Spleen (tissue), 7 donors: ENCODE data around the gene ABCA13.

Experiments
- CTCF ChIP-seq, 11 experiments: fragments of 200-600 bp in 7 of 11; fragments of 450-650 bp in 4 of 11; sonication (generic) in 4 of 11; IDR thresholded peaks in 8 of 11; conservative IDR thresholded peaks in 3 of 11; 1 replicate in 7 of 11; 2 replicates in 4 of 11; pipeline versions ENCODE4 v1.4.0 to v1.8.0; 2016 to 2021; ENCODE audit warnings: antibody characterized with exemption in 11 of 11, inconsistent platforms in 4 of 11, mild to moderate bottlenecking in 1 of 11
- POLR2A ChIP-seq, 3 donors: fragments of 450-650 bp; IDR thresholded peaks; one replicate each; pipeline ENCODE4 v1.5.1; 2017; ENCODE audit warnings: antibody characterized with exemption in 3 of 3, mild to moderate bottlenecking in 1 of 3
- donor health status: DM: no; HTN: no; CAD: no; lungs with moderate emphysema.
- donor health status: DM: no; HTN: no; CAD: no.
- donor health status: DM: no; HTN: no; CAD: no.

- no peak for TF ChIP-seq CTCF (IDR thresholded peaks at IDR 0.05 in 8 of 11, conservative IDR thresholded peaks at IDR 0.05 in 3 of 11)
- no peak for TF ChIP-seq POLR2A (IDR thresholded peaks at IDR 0.05)
These were observed 146.1 kb downstream of the ABCA13 start for GRCh38 chr7:48317360-48317759.
